Endothelial cell of umbilical vein (primary cell): ENCODE measurements around the gene RPS5. TPM values are rescaled to one million over a fixed set of nuclear protein-coding genes. Genes with fewer than 3 reads are reported as not detected.

Source experiments
- BruUV-seq: library from RNA; stranded (reverse); fragments of 400-500 nt; replicated peaks from 2 replicates; lab custom pipeline; 2021; lab: Mats Ljungman, UMichigan
- CTCF ChIA-PET: fragments of 300-600, 350-600 bp; sonication (Branson Sonifier 250); formaldehyde crosslinking; loops from one replicate; lab custom pipeline; 2021; ENCODE audit warnings: antibody characterized with exemption, inconsistent platforms; lab: Charles Lee
- POLR2A ChIA-PET: fragments of 300-600, 350-600 bp; sonication (Branson Sonifier 250); formaldehyde crosslinking; loops from one replicate; lab custom pipeline; 2021; ENCODE audit warnings: antibody characterized with exemption, inconsistent platforms; lab: Charles Lee
- DNase-seq: peaks from one replicate; pipeline ENCODE4 v3.0.0-alpha.2; 2011; ENCODE audit warnings: low read depth, low spot score
- FAIRE-seq: peaks from 2 replicates; lab custom pipeline; 2011; peaks lifted over from hg19 to GRCh38; lab: Jason Lieb, UNC
- H2AFZ ChIP-seq: 2 replicates; pipeline ENCODE4 v1.6.0; 2012; ENCODE audit warnings: low read depth, low read length, control low read depth, inconsistent platforms
- H3K27ac ChIP-seq: 2 replicates; pipeline ENCODE4 v1.5.1; 2011; ENCODE audit warnings: low read depth, mild to moderate bottlenecking, control low read depth, low read length, moderate library complexity; ENCODE audit not compliant: insufficient read depth
- H3K27me3 ChIP-seq, 2 experiments: 2 replicates each; pipeline versions ENCODE4 v1.6.0 to v1.6.1; 2011; ENCODE audit warnings: low read length in 2 of 2, mixed read lengths in 1 of 2; ENCODE audit not compliant: control insufficient read depth in 2 of 2, insufficient read depth in 2 of 2
- H3K36me3 ChIP-seq, 2 experiments: 2 replicates in 1 of 2; 3 replicates in 1 of 2; pipeline ENCODE4 v1.5.1; 2011; ENCODE audit warnings: low read length in 2 of 2, mild to moderate bottlenecking in 1 of 2, moderate library complexity in 1 of 2; ENCODE audit not compliant: control insufficient read depth in 2 of 2, insufficient read depth in 2 of 2; ENCODE audit errors: extremely low read depth in 1 of 2
- H3K4me1 ChIP-seq: 3 replicates; pipeline ENCODE4 v1.5.1; 2011; ENCODE audit warnings: mild to moderate bottlenecking, low read length; ENCODE audit not compliant: control insufficient read depth, insufficient read depth; ENCODE audit errors: extremely low read depth
- H3K4me2 ChIP-seq: 2 replicates; pipeline ENCODE4 v1.6.1; 2011; ENCODE audit warnings: low read length, control low read depth, mixed read lengths; ENCODE audit not compliant: insufficient read depth
- H3K4me3 ChIP-seq, 3 experiments: fragments of 200-600 bp in 1 of 3; sonication (generic), shearing (Covaris generic) in 1 of 3; replicated peaks in 1 of 3; 2 replicates each; pipeline ENCODE4 v1.5.1; 2011 to 2016; ENCODE audit warnings: control low read depth in 3 of 3, low read length in 3 of 3, mild to moderate bottlenecking in 2 of 3, inconsistent platforms in 1 of 3, low read depth in 1 of 3, moderate library complexity in 1 of 3; ENCODE audit not compliant: insufficient read depth in 1 of 3
- H3K79me2 ChIP-seq: 2 replicates; pipeline ENCODE4 v1.6.0; 2012; ENCODE audit warnings: low read length, inconsistent platforms; ENCODE audit not compliant: control insufficient read depth, insufficient read depth
- H3K9ac ChIP-seq: replicated peaks from 2 replicates; pipeline ENCODE3; 2011; ENCODE audit warnings: low read length, control low read depth; ENCODE audit not compliant: insufficient read depth; ENCODE audit errors: extremely low read depth
- H3K9me1 ChIP-seq: replicated peaks from 3 replicates; pipeline ENCODE4 v1.6.0; 2011; ENCODE audit warnings: mild to moderate bottlenecking, low read length; ENCODE audit not compliant: control insufficient read depth, insufficient read depth; ENCODE audit errors: extremely low read depth
- H3K9me3 ChIP-seq: replicated peaks from 2 replicates; pipeline ENCODE4 v1.5.1; 2012; ENCODE audit warnings: low read length, inconsistent platforms; ENCODE audit not compliant: control insufficient read depth, insufficient read depth
- H4K20me1 ChIP-seq: replicated peaks from 2 replicates; pipeline ENCODE3; 2011; ENCODE audit warnings: mild to moderate bottlenecking, low read length; ENCODE audit not compliant: control insufficient read depth, insufficient read depth; ENCODE audit errors: extremely low read depth
- EZH2 ChIP-seq: IDR thresholded peaks from 2 replicates; pipeline ENCODE4 v1.6.1; 2012; ENCODE audit warnings: borderline replicate concordance, low read depth, mild to moderate bottlenecking, moderate library complexity, low read length, inconsistent platforms; ENCODE audit not compliant: severe bottlenecking
- FOS ChIP-seq: IDR thresholded peaks from 2 replicates; pipeline ENCODE4 v1.6.1; 2011; ENCODE audit warnings: mild to moderate bottlenecking, low read length, moderate library complexity, borderline replicate concordance; ENCODE audit not compliant: insufficient read depth
- GATA2 ChIP-seq: IDR thresholded peaks from 2 replicates; pipeline ENCODE4 v1.7.0; 2011; ENCODE audit warnings: low read depth, mild to moderate bottlenecking, moderate library complexity, mixed read lengths, low read length; ENCODE audit not compliant: insufficient read length, insufficient read depth
- JUN ChIP-seq: IDR thresholded peaks from 2 replicates; pipeline ENCODE4 v1.6.1; 2011; ENCODE audit warnings: borderline replicate concordance, low read depth; ENCODE audit not compliant: insufficient read length, insufficient read depth
- MYC ChIP-seq: IDR thresholded peaks from one replicate; pipeline ENCODE4 v1.6.1; 2011; ENCODE audit warnings: mild to moderate bottlenecking, low read depth, low read length
- POLR2A ChIP-seq: IDR thresholded peaks from 2 replicates; pipeline ENCODE4 v1.6.1; 2012; ENCODE audit warnings: low read depth, mild to moderate bottlenecking, control low read depth, low read length
- POLR2AphosphoS5 ChIP-seq: IDR thresholded peaks from 2 replicates; pipeline ENCODE4 v1.6.1; 2012; ENCODE audit warnings: low read depth, mild to moderate bottlenecking, control low read depth, low read length, moderate library complexity; ENCODE audit not compliant: insufficient read depth
- dilution Hi-C: fragments of 300-500 bp; cut with MboI; formaldehyde crosslinking; loops from one replicate; pipeline ENCODE4 v1.15.0; 2019; ENCODE audit warnings: low sequenced_read_pairs; ENCODE audit not compliant: extremely low pct_ligation_motif_present
- intact Hi-C: fragments of 100-400 bp; cut with micrococcal nuclease; formaldehyde crosslinking; loops from one replicate; pipeline ENCODE4 v1.10.0; 2022
- polyA plus RNA-seq, 4 experiments: library from polyadenylated mRNA; depleted of rRNA in 3 of 4; stranded (reverse) in 3 of 4; unstranded in 1 of 4; fragments of >200 nt; gene quantifications; 2 replicates each; pipeline versions ENCODE4 v1.2.1 to v1.2.3, GENCODE V29; 2011 to 2012; ENCODE audit warnings: missing spikeins in 1 of 4
- total RNA-seq: library from RNA; stranded (reverse); gene quantifications from 2 replicates; pipeline ENCODE4 v1.2.3, GENCODE V29; 2021
- TF ChIP-seq, protein P1 (sequence below), 2 donors: IDR thresholded peaks; 1 replicate in 1 of 2; 2 replicates in 1 of 2; pipeline ENCODE4 v1.5.1; 2011; ENCODE audit warnings: low read length in 2 of 2, mild to moderate bottlenecking in 2 of 2, moderate library complexity in 2 of 2, control low read depth in 1 of 2, inconsistent platforms in 1 of 2, low read depth in 1 of 2; ENCODE audit not compliant: insufficient read depth in 1 of 2; ENCODE audit errors: extremely low read depth in 1 of 2
- TF ChIP-seq, protein P2 (sequence below): IDR thresholded peaks from 2 replicates; pipeline ENCODE4 v1.6.1; 2011; ENCODE audit not compliant: insufficient read depth, insufficient read length

The RPS5 gene
- total and polyA plus RNA-seq, 2 donors (not counting 3 experiments of a cell fraction or from before 2014, with no cell fraction given): 993 to 3,430 TPM

DNA sequence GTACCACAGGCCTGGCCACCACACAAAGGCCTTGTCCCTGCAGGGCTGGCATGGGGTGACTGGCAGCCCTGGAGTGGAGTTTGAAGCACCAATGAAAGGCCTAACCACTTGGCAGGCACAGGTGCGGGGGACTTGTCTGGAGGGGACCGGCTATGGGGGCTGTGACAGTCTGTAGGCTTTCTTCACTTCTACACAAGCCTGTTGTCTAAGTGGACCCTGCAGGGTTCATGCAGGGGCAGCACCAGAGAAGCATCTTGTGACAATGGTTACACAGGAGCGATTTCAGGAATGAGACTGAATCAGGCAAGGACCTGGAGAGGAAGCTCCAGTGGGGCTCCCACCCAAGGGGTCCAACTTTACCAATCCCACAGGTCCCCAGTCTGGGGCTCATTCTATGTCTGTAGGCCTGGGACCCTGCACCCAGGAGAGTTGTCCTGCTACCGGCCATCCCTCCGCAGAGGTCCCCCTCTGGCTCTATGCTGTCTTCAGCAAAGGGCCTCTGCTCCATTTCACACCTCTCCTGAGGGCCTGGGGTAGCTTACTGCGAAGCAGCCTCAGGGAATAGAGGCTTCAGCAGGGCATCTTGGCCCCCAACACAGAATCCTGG lies 4.0 kb upstream of the RPS5 start:
- dilution Hi-C loops: no loop called here
- no peaks in the 10 kb centered on the region for H3K9me1 ChIP-seq
- H3K27ac ChIP-seq: no peak overlapping the region
- no peaks in the 10 kb centered on the region for H4K20me1 ChIP-seq
- H3K4me1 ChIP-seq: peaks cover 16% of the 10 kb centered on the region
- H3K27me3 ChIP-seq: no peaks in the 10 kb centered on the region
- ChIA-PET CTCF (interaction anchor here (1.5 kb wide), 1 partner anchor 136 kb away, joined by 3 read pairs; the partner anchor contains the start of gene ZBTB45), POLR2A (no interaction called here)
- FAIRE-seq (no peak), DNase-seq (no peak)
- H2AFZ ChIP-seq: no peak overlapping the region
- peaks cover 10% of the 10 kb centered on the region for H3K79me2 ChIP-seq
- H3K36me3 ChIP-seq: no peaks in the 10 kb centered on the region
- H3K4me3 ChIP-seq: no peak overlapping the region
- no peaks in the 10 kb centered on the region for H3K9me3 ChIP-seq
- no TSS peak for BruUV-seq
- intact Hi-C loops: no loop called here
- no peak overlapping the region for H3K4me2 ChIP-seq
- H3K9ac ChIP-seq: no peak overlapping the region
- TF ChIP-seq JUN: no peak
- no peak for TF ChIP-seq POLR2AphosphoS5
- TF ChIP-seq FOS: no peak
- no peak for TF ChIP-seq MYC
- TF ChIP-seq, protein P1, sequence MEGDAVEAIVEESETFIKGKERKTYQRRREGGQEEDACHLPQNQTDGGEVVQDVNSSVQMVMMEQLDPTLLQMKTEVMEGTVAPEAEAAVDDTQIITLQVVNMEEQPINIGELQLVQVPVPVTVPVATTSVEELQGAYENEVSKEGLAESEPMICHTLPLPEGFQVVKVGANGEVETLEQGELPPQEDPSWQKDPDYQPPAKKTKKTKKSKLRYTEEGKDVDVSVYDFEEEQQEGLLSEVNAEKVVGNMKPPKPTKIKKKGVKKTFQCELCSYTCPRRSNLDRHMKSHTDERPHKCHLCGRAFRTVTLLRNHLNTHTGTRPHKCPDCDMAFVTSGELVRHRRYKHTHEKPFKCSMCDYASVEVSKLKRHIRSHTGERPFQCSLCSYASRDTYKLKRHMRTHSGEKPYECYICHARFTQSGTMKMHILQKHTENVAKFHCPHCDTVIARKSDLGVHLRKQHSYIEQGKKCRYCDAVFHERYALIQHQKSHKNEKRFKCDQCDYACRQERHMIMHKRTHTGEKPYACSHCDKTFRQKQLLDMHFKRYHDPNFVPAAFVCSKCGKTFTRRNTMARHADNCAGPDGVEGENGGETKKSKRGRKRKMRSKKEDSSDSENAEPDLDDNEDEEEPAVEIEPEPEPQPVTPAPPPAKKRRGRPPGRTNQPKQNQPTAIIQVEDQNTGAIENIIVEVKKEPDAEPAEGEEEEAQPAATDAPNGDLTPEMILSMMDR (IDR thresholded peaks at IDR 0.05; ENCODE audit: extremely low read depth in 1 of 2, insufficient read depth in 1 of 2, low read depth in 1 of 2, low read length in 2 of 2): no peak
- TF ChIP-seq, protein P2, sequence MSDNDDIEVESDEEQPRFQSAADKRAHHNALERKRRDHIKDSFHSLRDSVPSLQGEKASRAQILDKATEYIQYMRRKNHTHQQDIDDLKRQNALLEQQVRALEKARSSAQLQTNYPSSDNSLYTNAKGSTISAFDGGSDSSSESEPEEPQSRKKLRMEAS: no peak
- no peak for TF ChIP-seq EZH2
- no peak for TF ChIP-seq POLR2A
- no peak for TF ChIP-seq GATA2
